ENCODE results near the gene SIDT2. TPM values are rescaled to one million over a fixed set of nuclear protein-coding genes. Genes with fewer than 3 reads are reported as not detected.
A peak's percentile ranks its signal among the peaks of the same experiment; 100 is the strongest.

SIDT2 gene
- total RNA-seq, 1 experiment from 2014 or later: 37.0 TPM

DNA sequence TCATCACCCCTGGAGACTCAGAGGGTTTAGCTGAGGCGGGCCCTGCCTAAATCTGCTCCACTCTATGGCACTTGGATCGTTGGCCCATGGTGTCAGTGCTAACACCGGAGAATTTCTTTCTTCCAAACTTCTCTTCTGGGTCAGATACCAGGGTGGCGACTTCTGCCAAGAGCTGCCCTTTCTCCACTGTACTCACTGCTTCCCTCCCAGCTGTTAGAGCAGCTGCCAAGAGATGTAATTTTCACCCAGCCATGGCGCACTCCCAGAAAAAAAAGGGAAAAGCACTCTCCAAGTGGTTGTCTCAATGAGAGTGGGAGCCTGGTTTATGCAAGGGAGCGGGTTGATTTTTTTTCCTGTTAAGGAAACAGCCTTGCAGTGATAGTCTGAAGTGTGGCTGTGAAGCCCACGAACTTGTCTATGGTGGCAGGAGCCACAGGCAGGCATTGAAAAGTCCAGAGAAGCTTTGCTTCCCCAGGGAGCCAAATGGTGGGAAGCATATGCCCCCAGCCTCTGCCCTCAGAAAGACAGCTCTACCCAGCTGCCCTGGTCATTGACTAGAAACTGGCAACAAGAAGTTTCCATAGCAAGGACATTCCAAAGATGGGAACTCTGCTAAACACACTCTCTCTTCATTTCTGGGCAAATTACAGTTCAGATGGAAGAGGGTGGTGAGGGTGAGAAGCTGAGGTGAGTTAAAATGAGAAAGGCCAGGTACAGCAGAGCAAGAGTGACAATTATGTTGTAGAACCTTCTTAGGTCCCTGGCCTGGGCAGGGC is 42.6 kb downstream of the SIDT2 start:
- Histone ChIP-seq H3K79me2 (ENCODE audit: insufficient read depth, low read length) (no peaks in the 10 kb centered on the region), H3K9ac (ENCODE audit: low read length) (peak overlapping the region; percentile 9; the same call in 1 of the 2 replicates), H4K20me1 (ENCODE audit: insufficient read depth) (no peaks in the 10 kb centered on the region), H3K27ac (ENCODE audit: low read depth, low read length) (peak overlapping the region; percentile 52), H3K9me2 (ENCODE audit: insufficient read depth) (no peaks in the 10 kb centered on the region), H3K36me3 (ENCODE audit: control insufficient read depth in 1 of 2, insufficient read depth in 2 of 2, low read length in 2 of 2) (peaks cover 14 to 17% of the 10 kb centered on the region in 2 experiments; a peak in 3 of 4 replicates), H3K4me3 (replicated peaks in 1 of 2; ENCODE audit: low read depth in 1 of 2, low read length in 2 of 2) (no peak overlapping the region; a peak in 1 of 4 replicates), H3K4me1 (ENCODE audit: control insufficient read depth in 1 of 2, insufficient read depth in 2 of 2, low read length in 2 of 2) (peaks cover 10 to 20% of the 10 kb centered on the region in 2 experiments), H2AFZ (ENCODE audit: low read depth, low read length, poor library complexity, severe bottlenecking) (no peak overlapping the region), H3K27me3 (ENCODE audit: insufficient read depth, low read length) (no peaks in the 10 kb centered on the region), H3K9me3 (ENCODE audit: control insufficient read depth in 1 of 2, insufficient read depth in 1 of 2, low read depth in 1 of 2, low read length in 2 of 2) (no peaks in the 10 kb centered on the region), H3K4me2 (ENCODE audit: low read length) (peak overlapping the region; percentile 59)
- DNase-seq (ENCODE audit: low read depth, low spot score) (no peak), ATAC-seq (0 out of 2 replicates have a peak, but pooled peaks have one; percentile 3)
- ChIA-PET CTCF (interaction anchor here (1.1 to 2.6 kb wide), 7 partner anchors 11 to 492 kb away, joined by 3 to 13 read pairs (median 4); partner anchors contain the start of genes PCSK7, RNF214, SIDT2 and TAGLN), RAD21 (ENCODE audit: low non-redundant PET in 1 of 2, low total read pairs in 2 of 2, uncharacterized antibody in 2 of 2, unreplicated experiment in 2 of 2) (no interaction called here), POLR2A (interaction anchor here (0.6 to 1.9 kb wide), 4 partner anchors 10 to 106 kb away, joined by 3 to 6 read pairs (median 4); partner anchors contain the start of genes CEP164, PAFAH1B2, PCSK7 and SIDT2)
- TF ChIP-seq ZNF274 (IDR thresholded peaks at IDR 0.05; ENCODE audit: low read depth, low read length) (no peak), REST (IDR thresholded peaks at IDR 0.05; ENCODE audit: low read depth) (no peak), YY1 (IDR thresholded peaks at IDR 0.05; ENCODE audit: extremely low read depth, insufficient replicate concordance, low read depth, low read length) (no peak)
- intact Hi-C loops (cut with micrococcal nuclease): no loop called here
- no TSS peak for BruUV-seq (replicated peaks)
